Stimulated activated naive CD4-positive, alpha-beta T cell treated with Interleukin-2 at 50 U/mL for 16 hours (primary cell): ENCODE measurements around the gene VPS13D.
"Not testable (repeated sequence)": the region's sequence is repeated elsewhere in the genome, so short reads cannot be mapped to it uniquely, and the experiment has no call there.

Source experiments
- DNase-seq: peaks from one replicate; lab custom pipeline; 2025; lab: John Stamatoyannopoulos, UW

Gene VPS13D

GRCh38 chr1:12285496-12286143 is 55.8 kb downstream of the VPS13D start:
- no peak for DNase-seq

GRCh38 chr1:12287869-12288268 is 58.0 kb downstream of the VPS13D start:
- DNase-seq, result no peak

- no peak for DNase-seq
Measured at GRCh38 chr1:12290828-12291227, 61.0 kb downstream of the VPS13D start.

DNA sequence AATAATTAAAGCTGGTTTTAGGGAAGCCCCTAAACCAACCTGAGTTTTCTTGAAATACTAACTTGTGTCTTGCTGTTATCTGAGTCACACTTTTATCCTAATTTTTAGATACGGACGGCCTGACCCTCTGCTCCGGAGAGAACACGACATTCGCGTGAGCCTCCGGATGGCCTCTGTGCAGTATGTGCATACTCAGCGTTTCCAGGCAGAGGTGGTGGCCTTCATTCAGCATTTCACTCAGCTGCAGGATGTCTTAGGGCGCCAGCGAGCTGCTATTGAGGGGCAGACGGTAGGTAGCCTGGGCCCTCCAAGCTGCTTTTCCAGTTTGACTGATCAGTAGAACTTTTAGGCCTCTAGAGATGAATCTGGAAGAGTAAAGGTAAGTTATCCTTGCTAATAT is 63.6 kb downstream of the VPS13D start:
- no peak for DNase-seq

DNA sequence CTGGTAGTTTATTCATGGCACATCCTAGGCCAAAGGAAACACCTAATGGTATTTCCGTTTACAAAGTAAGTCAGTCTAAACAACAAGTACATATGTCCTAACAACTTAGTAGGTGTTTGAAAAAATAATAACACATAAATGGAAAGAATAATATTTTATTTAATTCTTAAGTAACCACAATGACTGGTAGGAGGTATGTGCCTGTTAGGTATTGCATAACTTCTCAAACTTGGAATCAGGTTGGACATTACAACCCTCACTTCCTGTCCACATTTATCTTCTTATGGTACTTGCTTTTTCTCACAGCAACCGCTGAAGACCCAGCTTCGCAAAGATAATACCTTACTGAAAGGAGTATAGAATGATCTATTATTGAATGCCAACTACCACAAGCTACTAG is 64.2 kb downstream of the VPS13D start:
- DNase-seq, result no peak

- no peak for DNase-seq
Measured at GRCh38 chr1:12296016-12296415, 66.2 kb downstream of the VPS13D start.

DNA sequence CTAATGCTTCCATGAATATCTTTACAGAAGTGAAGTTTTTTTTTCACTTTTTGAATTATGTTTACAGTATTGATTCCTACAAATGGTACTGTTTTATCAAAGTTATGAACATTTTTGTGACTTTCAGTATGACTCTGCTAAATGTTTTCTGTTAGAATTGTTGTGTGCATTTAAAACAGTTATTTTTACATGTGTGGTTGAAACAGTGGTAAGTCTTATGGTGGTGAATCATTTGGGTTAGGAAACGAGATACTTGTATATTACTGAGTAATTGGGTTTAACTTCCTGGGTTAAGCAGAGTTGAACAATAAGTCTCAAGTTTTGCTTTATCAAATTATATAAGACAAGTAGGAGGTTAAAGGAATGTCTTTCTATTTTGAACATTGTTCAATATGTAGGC is 66.8 kb downstream of the VPS13D start:
- DNase-seq, result no peak

DNA sequence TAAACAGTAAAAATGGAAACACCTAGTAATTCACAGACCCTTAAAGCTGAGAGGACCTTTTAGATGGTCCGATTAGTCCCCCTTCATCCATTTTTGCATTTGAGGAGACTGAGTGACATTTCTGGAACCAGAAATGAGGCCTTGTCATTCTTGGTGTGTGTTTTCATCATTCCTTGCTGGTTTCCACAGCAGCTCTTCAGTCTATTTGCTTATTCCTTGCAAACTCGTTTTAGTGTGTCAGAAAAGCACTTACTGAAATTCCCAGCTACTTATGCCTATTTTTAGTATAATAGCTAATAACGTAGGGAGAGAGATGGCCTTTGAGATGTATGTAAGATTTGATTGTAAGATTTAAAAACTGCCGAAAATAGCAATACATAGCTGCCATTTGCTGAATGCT is 70.9 kb downstream of the VPS13D start:
- DNase-seq, result no peak

DNA sequence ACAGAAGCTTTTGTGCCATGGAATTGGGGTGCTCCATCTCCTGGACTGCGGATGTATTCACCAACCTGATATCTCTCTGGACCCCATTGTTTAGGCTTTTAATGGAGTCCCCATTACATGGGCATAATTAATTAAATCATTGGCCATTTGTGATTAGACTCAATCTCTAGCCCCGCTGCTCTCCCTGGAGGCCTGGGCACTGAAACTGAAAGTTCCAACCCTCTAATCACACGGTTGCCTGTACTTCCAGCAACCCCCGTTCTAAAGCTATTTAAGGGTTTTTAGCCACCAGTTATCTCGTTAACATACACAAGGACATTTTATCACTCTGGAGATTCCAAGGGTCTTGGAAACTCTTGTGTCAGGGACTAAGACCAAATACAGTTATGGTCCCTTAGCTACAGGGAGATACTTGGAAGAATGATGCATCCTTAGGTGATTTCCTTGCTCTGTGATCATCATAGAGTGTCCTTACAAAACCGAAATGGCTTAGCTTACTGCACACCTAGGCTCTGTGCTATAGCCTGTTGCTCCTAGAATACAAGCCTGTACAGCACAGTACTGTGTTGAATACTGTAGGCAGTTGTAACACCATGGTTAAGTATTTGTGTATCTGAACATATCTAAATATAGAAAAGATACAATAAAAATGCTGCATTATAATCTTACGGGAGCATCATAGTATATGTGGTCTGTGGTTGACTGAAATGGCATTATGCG is 71.8 kb downstream of the VPS13D start:
- no peak for DNase-seq

DNA sequence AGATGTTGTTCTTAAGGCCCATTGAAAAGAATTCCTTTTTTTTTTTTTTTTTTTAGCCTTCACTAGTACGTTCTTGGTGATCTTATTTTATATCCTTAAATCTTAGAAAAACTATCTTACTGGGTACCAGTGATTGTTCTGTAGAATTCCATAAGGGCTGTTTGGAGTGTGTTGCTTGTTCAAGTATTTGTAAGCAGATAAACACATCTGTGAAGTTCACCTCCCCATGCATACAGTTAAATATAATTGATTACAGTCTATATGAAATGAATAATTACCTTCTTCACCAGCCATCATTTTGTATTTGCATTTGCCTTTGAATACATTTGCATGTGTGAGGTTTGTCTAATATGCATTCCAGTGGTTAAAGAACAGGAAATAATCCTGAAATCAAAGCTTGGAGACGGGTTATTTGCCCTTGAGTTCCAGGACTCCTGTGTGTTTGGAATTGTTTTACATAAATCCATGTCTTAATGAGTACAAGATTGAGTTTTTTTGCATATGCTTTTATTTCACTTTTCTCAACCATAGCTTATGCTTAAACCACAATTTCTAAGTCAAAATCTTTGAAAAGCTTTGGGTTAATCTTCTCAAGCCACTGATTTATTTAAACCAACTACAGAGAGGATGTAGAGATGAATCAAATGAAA is 73.1 kb downstream of the VPS13D start:
- DNase-seq, result no peak

DNA sequence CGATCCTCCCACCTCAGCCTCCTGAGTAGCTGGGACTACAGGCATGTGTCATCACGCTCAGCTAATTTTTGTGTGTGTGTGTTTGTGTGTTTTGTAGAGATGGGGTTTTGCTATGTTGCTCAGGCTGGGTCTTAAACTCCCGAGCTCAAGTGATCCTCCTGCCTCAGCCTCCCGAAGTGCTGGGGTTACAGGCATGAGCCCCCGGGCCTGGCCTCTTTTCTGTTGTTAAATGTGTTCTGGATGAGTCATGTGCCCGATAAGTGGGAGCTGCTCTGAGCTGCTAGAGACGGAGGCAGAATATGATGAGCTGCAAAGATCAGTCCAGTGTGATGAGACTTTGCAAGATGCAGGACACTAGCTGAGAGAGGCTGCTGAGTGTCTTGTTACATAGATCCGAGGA is 75.5 kb downstream of the VPS13D start:
- DNase-seq, result no peak

GRCh38 chr1:12309783-12310742 is 80.2 kb downstream of the VPS13D start:
- DNase-seq, result no peak

- DNase-seq, result no peak
Measured at GRCh38 chr1:12314333-12314903, 84.6 kb downstream of the VPS13D start.

DNA sequence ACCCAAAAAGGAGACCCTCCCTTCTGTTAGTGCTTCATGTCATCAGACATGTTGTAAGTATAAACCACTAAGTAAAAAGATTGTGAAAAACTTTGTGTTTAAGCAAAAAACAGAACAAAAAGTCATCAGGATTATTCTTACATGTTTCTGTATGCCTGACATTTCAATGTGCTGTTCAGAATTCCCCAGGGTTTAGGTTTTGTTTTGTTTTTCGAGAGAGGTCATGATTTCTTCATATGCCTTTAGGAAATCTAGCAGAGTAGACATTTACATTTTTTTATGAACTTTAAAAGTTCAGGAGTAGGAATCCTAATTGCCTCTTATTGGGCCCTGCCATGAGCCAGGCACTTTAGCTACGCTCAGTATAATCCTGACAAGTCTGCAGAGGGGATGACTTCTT is 85.3 kb downstream of the VPS13D start:
- DNase-seq, result no peak

GRCh38 chr1:12316331-12316730 is 86.5 kb downstream of the VPS13D start:
- DNase-seq, result no peak

- DNase-seq, result no peak
Measured at GRCh38 chr1:12320486-12320885, 90.7 kb downstream of the VPS13D start.

DNA sequence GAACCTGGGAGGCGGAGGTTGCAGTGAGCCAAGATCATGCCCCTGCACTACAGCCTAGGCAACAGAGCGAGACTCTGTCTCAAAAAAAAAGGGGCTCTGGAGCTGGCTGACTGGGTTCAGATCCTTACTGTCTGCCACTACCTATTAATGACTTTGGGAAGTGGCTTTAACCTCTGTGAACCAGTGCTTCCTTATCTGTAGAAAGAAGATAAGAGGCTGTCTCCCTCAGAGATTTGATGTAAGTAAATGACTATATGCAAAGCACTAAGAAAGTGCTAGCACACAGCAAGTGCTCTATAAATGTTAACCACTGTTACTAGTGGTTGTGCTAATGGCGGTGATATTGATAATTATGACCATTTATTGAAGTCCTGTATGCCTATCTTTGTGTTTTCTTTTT is 94.6 kb downstream of the VPS13D start:
- DNase-seq, result no peak

- not testable (repeated sequence) for DNase-seq
Measured at GRCh38 chr1:12324973-12325372, 95.1 kb downstream of the VPS13D start.

- no peak for DNase-seq
Measured at GRCh38 chr1:12326986-12327385, 97.2 kb downstream of the VPS13D start.

DNA sequence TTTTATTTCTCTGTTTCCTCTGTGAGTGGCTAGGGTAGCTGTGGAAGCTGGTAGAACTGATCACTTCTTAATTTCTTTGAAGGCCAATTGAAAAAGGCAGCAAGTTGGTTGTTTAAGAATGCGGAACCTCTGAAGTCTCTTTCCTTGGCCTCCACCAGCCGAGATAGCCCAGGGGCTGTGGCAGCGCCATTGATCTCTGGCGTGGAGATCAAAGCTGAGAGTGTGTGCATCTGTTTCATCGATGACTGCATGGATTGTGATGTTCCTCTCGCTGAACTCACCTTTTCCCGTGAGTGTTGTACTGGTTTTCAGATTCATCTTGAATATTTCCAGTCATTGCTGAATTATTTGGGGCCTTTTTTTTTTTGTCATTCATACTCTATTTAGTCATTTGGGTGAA is 97.7 kb downstream of the VPS13D start:
- no peak for DNase-seq

- no peak for DNase-seq
Measured at GRCh38 chr1:12333036-12333785, 103.4 kb downstream of the VPS13D start.
